HG03457 (cell line): ENCODE results near the gene RNH1.

Experiments used
- ATAC-seq: cut with Tn5 transposase; IDR thresholded peaks from one replicate; pipeline ENCODE4 v1.9.1; 2021; ENCODE audit warnings: moderate number of reproducible peaks; ENCODE audit not compliant: unreplicated experiment

Gene RNH1

GRCh38 chr11:506995-507726, at the start of gene RNH1:
Gene RNH1 (minus strand): TSS chr11:507242. CDS start chr11:502162, 5,080 bp downstream.
- ATAC-seq, result peak; percentile 32

- no peak for ATAC-seq
These were observed 49.0 kb upstream of the RNH1 start for GRCh38 chr11:555780-556661.

- ATAC-seq, result no peak
These were observed 48.3 kb upstream of the RNH1 start for GRCh38 chr11:555227-555779.

DNA sequence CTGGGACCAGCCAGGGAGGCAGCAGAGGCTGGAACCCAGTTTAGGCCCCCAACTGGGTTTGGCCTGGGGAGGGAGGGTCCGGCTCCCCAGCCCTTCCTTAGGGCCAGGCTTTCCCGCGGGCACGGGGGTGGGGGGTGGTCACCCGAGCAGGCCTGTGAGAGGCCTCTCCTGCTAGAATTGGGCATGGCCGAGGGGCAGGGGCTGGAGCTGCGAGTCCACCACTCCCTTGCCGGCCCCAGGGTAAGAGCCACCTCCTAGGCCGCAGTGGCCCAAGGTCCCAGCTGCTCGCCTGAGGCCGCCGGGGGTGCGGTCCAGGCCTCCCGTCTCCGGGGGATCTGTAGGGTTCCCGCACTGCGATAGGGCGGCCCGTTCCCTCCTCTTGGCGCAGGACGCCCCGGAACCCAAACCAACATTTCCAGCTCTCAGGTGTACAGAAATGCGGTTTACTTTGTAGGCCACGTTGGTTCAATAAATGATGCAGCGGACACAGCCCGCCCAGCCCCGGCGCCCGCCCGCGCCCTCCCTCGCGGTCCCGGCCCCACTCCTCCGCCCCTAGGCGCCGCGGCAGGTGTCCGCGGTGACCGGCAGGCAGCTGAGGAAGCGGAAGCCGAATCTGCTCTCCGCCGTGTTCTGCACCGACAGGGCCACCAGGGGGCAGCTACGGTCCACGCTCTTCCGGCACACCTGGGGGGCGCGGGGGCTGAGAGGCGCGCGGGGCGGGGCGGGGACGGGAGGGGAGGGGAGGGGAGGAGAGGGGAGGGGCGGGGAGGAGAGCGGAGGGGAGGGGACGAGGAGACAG, 47.6 kb upstream of the RNH1 start:
- no peak for ATAC-seq

GRCh38 chr11:553988-554340, 46.9 kb upstream of the RNH1 start:
- no peak for ATAC-seq

GRCh38 chr11:553083-553987, 46.3 kb upstream of the RNH1 start:
- ATAC-seq, result no peak

- no peak for ATAC-seq
These were observed 44.6 kb upstream of the RNH1 start for GRCh38 chr11:551596-551995.

DNA sequence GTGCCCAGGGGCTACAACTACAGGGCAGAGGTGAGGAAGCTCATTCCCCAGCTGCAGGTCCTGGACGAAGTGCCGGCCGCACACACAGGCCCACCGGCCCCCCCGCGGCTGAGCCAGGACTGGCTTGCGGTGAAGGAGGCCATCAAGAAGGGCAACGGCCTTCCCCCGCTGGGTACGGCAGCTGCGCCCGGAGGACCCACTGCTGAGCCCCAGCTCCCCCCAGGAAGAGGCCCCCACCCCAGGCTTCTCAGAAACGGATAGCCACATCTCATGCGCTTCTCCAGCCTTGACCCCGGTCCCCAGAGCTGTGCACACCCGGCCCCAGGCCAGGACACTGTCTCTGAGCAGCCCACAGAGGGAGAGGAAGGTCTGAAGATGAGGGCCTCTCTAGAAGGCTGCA, 44.1 kb upstream of the RNH1 start:
- no peak for ATAC-seq

GRCh38 chr11:550746-551085, 43.7 kb upstream of the RNH1 start:
- ATAC-seq, result no peak

GRCh38 chr11:550021-550745, 43.1 kb upstream of the RNH1 start:
- no peak for ATAC-seq

DNA sequence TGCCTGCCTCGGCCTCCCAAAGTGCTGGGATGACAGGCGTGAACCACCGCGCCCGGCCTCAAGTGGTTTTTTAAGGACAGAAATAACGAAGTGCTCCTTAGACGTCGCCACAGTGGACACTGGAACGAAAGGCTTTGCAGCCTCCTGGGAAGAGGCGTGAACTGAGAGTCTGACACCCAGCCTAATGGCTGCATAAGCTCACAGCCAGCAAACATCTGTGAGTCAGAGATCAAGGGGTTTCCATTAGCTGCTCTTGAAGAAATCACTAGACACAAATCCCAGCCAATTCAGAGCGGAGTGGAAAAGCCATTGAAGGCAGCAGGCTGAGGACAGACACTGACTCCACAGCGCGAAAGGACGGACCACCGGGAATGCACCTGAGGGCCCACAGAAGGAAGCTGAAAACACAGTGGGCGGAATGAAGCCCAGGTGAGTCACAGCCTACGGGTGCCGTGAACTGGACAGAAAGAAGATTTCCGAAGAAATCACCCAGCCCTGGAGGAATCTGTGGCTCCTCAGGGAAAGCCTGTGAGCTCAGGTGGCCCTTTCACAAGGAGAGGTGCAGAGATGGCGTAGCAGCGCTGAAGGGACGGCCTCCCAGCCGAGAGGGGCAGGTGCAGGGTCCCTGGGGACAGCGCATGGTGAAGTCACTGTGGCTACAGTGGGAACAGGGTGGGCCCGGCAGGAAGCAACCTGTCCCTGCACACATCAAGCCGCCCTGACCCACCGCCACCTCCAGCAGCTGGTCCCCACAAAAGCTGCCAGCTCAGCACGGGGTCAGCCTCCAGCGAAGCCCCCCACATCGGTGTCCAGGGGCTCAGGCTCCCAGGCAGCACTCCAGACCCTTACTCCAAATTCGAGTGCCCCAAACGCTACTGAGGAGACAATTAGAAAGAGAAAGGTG, 41.9 kb upstream of the RNH1 start:
- ATAC-seq, result no peak

- no peak for ATAC-seq
These were observed 38.1 kb upstream of the RNH1 start for GRCh38 chr11:545171-545570.

GRCh38 chr11:544817-545166, 37.8 kb upstream of the RNH1 start:
- no peak for ATAC-seq

- no peak for ATAC-seq
These were observed 34.4 kb upstream of the RNH1 start for GRCh38 chr11:541433-541885.

DNA sequence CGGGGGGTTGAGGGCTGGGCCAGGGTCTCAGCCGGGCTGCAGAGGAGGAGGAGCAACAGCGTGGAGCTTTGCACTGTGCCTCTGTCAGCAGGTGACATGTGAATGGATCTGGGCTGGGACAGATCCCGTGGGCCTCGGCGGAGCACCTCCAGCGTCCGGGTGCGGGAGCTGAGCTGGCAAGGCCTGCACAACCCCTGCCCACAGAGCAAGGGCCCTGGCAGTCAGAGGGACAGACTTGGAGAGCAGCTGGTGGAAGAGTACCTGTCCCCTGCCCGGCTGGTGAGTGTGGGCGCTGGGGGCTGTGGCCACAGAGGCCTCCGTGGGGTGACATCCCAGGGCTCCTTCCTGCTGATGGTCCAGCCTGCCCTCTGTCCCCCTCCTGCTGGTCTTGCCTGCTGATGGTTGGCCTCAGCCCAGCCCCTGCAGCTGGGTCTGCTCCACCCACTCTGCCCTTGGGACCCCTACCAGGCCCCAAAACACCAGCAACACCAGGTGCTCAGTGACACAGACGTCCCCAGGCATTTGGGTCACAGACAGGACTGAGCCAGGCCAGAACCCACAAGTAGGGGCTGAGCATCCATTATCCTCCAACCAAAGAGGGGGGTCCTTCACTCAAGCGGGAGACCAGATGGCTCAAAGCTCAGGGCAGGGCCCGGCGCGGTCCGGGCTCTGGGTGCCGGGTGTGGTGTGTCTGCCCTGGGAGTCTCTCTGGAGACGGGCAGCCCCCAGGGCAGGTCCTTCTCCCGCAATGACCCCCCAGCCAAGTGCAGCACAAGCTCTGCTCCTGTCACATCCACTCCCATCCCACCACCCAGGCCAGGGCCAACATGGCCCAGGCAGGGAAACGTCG, 33.8 kb upstream of the RNH1 start:
- ATAC-seq, result no peak

- no peak for ATAC-seq
These were observed 33.0 kb upstream of the RNH1 start for GRCh38 chr11:539971-540481.

GRCh38 chr11:538431-539051, 31.5 kb upstream of the RNH1 start:
- ATAC-seq, result no peak
